SJCRH30 (cell line): ENCODE results near the gene SPRR2G. TPM values are rescaled to one million over a fixed set of nuclear protein-coding genes. Genes with fewer than 3 reads are reported as not detected.
"Not testable (repeated sequence)": the region's sequence is repeated elsewhere in the genome, so short reads cannot be mapped to it uniquely, and the experiment has no call there.

ENCODE experiments used
- DNase-seq, 2 experiments: peaks; one replicate each; pipeline ENCODE4 v3.0.0-alpha.2; 2015 to 2020
- H3K27ac ChIP-seq: fragments of 250-450 bp; sonication (Bioruptor Pico); 2 replicates; pipeline ENCODE4 v1.5.1; 2020; ENCODE audit warnings: mild to moderate bottlenecking, moderate library complexity
- H3K27me3 ChIP-seq: fragments of 250-450 bp; sonication (Bioruptor Pico); 2 replicates; pipeline ENCODE4 v1.5.1; 2020; ENCODE audit warnings: mild to moderate bottlenecking, moderate library complexity
- H3K36me3 ChIP-seq: fragments of 250-450 bp; sonication (Bioruptor Pico); 2 replicates; pipeline ENCODE4 v1.5.1; 2020; ENCODE audit warnings: mild to moderate bottlenecking, moderate library complexity
- H3K4me1 ChIP-seq: fragments of 250-450 bp; sonication (Bioruptor Pico); 2 replicates; pipeline ENCODE4 v1.5.1; 2020; ENCODE audit warnings: mild to moderate bottlenecking, moderate library complexity
- H3K4me3 ChIP-seq: fragments of 250-450 bp; sonication (Bioruptor Pico); 2 replicates; pipeline ENCODE4 v1.5.1; 2020; ENCODE audit warnings: mild to moderate bottlenecking, moderate library complexity
- H3K9me3 ChIP-seq: fragments of 250-450 bp; sonication (Bioruptor Pico); replicated peaks from 2 replicates; pipeline ENCODE4 v1.5.1; 2020; ENCODE audit warnings: mild to moderate bottlenecking, moderate library complexity
- total RNA-seq: library from RNA; depleted of rRNA; stranded (reverse); fragments of >200 nt; shearing (Covaris generic); gene quantifications from 2 replicates; pipeline ENCODE4 v1.2.3, GENCODE V29; 2014; rRNA removed

Gene SPRR2G
- total RNA-seq: not detected in 2 replicates

GRCh38 chr1:153150846-153151245 lies at the start of gene SPRR2G:
Gene SPRR2G (minus strand): TSS chr1:153150890. CDS start chr1:153150110, 780 bp downstream.
- H3K36me3 ChIP-seq: no peaks in the 10 kb centered on the region

GRCh38 chr1:153195216-153195615 lies 44.5 kb upstream of the SPRR2G start:
- H3K27me3 ChIP-seq: no peaks in the 10 kb centered on the region
- DNase-seq: no peak
- H3K4me1 ChIP-seq: no peaks in the 10 kb centered on the region
- H3K4me3 ChIP-seq: no peak overlapping the region
- no peak overlapping the region for H3K27ac ChIP-seq
- no peaks in the 10 kb centered on the region for H3K36me3 ChIP-seq
- H3K9me3 ChIP-seq: no peaks in the 10 kb centered on the region

More at GRCh38 chr1:153150846-153151245, at the start of gene SPRR2G:
- no peak for DNase-seq
- no peaks in the 10 kb centered on the region; the same call in 1 of the 2 replicates for H3K27me3 ChIP-seq
- no peak within 1 kb of the TSS for H3K27ac ChIP-seq
- H3K9me3 ChIP-seq: no peaks in the 10 kb centered on the region
- H3K4me1 ChIP-seq: no peaks in the 10 kb centered on the region
- no peak within 1 kb of the TSS for H3K4me3 ChIP-seq

GRCh38 chr1:153194331-153195050 lies 43.8 kb upstream of the SPRR2G start:
- no peaks in the 10 kb centered on the region for H3K36me3 ChIP-seq
- H3K27ac ChIP-seq: no peak overlapping the region
- no peak for DNase-seq
- H3K9me3 ChIP-seq: no peaks in the 10 kb centered on the region
- H3K4me1 ChIP-seq: no peaks in the 10 kb centered on the region
- no peaks in the 10 kb centered on the region for H3K27me3 ChIP-seq
- no peak overlapping the region for H3K4me3 ChIP-seq

GRCh38 chr1:153192697-153193096 lies 42.0 kb upstream of the SPRR2G start:
- no peak overlapping the region for H3K27ac ChIP-seq
- H3K4me3 ChIP-seq: no peak overlapping the region
- no peaks in the 10 kb centered on the region for H3K9me3 ChIP-seq
- no peaks in the 10 kb centered on the region for H3K36me3 ChIP-seq
- H3K27me3 ChIP-seq: no peaks in the 10 kb centered on the region
- H3K4me1 ChIP-seq: no peaks in the 10 kb centered on the region
- DNase-seq: peak; percentile 10 to 33

GRCh38 chr1:153190373-153190772 lies 39.7 kb upstream of the SPRR2G start:
- Histone ChIP-seq H3K4me1 (no peaks in the 10 kb centered on the region), H3K27ac (no peak overlapping the region), H3K4me3 (no peak overlapping the region), H3K36me3 (no peaks in the 10 kb centered on the region), H3K9me3 (no peaks in the 10 kb centered on the region), H3K27me3 (no peaks in the 10 kb centered on the region)
- DNase-seq: peak in 1 of 2 experiments; percentile 26

- not testable (repeated sequence) for H3K27ac ChIP-seq, DNase-seq, H3K4me1 ChIP-seq, H3K9me3 ChIP-seq, H3K36me3 ChIP-seq, H3K4me3 ChIP-seq, H3K27me3 ChIP-seq
These were observed 37.6 kb upstream of the SPRR2G start for GRCh38 chr1:153188301-153188700.

GRCh38 chr1:153180556-153180955 lies 29.9 kb upstream of the SPRR2G start:
- no peak overlapping the region for H3K27ac ChIP-seq
- H3K4me1 ChIP-seq: no peaks in the 10 kb centered on the region
- DNase-seq: no peak
- no peak overlapping the region for H3K4me3 ChIP-seq
- H3K9me3 ChIP-seq: no peaks in the 10 kb centered on the region
- no peaks in the 10 kb centered on the region for H3K27me3 ChIP-seq
- no peaks in the 10 kb centered on the region for H3K36me3 ChIP-seq

- Histone ChIP-seq H3K4me3 (no peak overlapping the region), H3K36me3 (no peaks in the 10 kb centered on the region), H3K27ac (no peak overlapping the region), H3K4me1 (no peaks in the 10 kb centered on the region), H3K9me3 (no peaks in the 10 kb centered on the region), H3K27me3 (no peaks in the 10 kb centered on the region)
- no peak for DNase-seq
These were observed 28.2 kb upstream of the SPRR2G start for GRCh38 chr1:153178922-153179321.

- H3K4me1 ChIP-seq: no peaks in the 10 kb centered on the region
- no peak for DNase-seq
- no peaks in the 10 kb centered on the region for H3K27me3 ChIP-seq
- no peak overlapping the region for H3K4me3 ChIP-seq
- no peak overlapping the region for H3K27ac ChIP-seq
- H3K36me3 ChIP-seq: no peaks in the 10 kb centered on the region
- no peaks in the 10 kb centered on the region for H3K9me3 ChIP-seq
These were observed 23.9 kb upstream of the SPRR2G start for GRCh38 chr1:153174624-153175023.

GRCh38 chr1:153168686-153169085 lies 18.0 kb upstream of the SPRR2G start:
- DNase-seq: no peak
- Histone ChIP-seq H3K4me3 (no peak overlapping the region), H3K27ac (no peak overlapping the region), H3K27me3 (no peaks in the 10 kb centered on the region), H3K36me3 (no peaks in the 10 kb centered on the region), H3K9me3 (no peaks in the 10 kb centered on the region), H3K4me1 (no peaks in the 10 kb centered on the region)

GRCh38 chr1:153155541-153155940 lies 4.9 kb upstream of the SPRR2G start:
- Histone ChIP-seq H3K36me3 (no peaks in the 10 kb centered on the region), H3K4me1 (no peaks in the 10 kb centered on the region), H3K27me3 (no peaks in the 10 kb centered on the region), H3K9me3 (no peaks in the 10 kb centered on the region), H3K4me3 (no peak overlapping the region), H3K27ac (no peak overlapping the region)
- no peak for DNase-seq

GRCh38 chr1:153152481-153152880 lies 1.8 kb upstream of the SPRR2G start:
- H3K4me1 ChIP-seq: no peaks in the 10 kb centered on the region
- no peak for DNase-seq
- H3K36me3 ChIP-seq: no peaks in the 10 kb centered on the region
- no peak overlapping the region for H3K4me3 ChIP-seq
- no peaks in the 10 kb centered on the region for H3K9me3 ChIP-seq
- H3K27me3 ChIP-seq: no peaks in the 10 kb centered on the region; the same call in 1 of the 2 replicates
- no peak overlapping the region for H3K27ac ChIP-seq

GRCh38 chr1:153141377-153141776 lies 9.3 kb downstream of the SPRR2G start:
- H3K4me1 ChIP-seq: no peaks in the 10 kb centered on the region
- DNase-seq: no peak
- no peaks in the 10 kb centered on the region; the same call in 1 of the 2 replicates for H3K9me3 ChIP-seq
- H3K4me3 ChIP-seq: no peak overlapping the region
- no peaks in the 10 kb centered on the region for H3K36me3 ChIP-seq
- no peaks in the 10 kb centered on the region; the same call in 1 of the 2 replicates for H3K27me3 ChIP-seq
- no peak overlapping the region for H3K27ac ChIP-seq

- no peaks in the 10 kb centered on the region for H3K36me3 ChIP-seq
- no peak overlapping the region for H3K4me3 ChIP-seq
- H3K27me3 ChIP-seq: no peaks in the 10 kb centered on the region; the same call in 1 of the 2 replicates
- H3K4me1 ChIP-seq: no peaks in the 10 kb centered on the region
- no peaks in the 10 kb centered on the region; the same call in 1 of the 2 replicates for H3K9me3 ChIP-seq
- no peak for DNase-seq
- no peak overlapping the region for H3K27ac ChIP-seq
These were observed 10.2 kb downstream of the SPRR2G start for GRCh38 chr1:153140484-153140883.

GRCh38 chr1:153133743-153134142 lies 16.9 kb downstream of the SPRR2G start:
- H3K27me3 ChIP-seq: no peaks in the 10 kb centered on the region
- no peak overlapping the region for H3K27ac ChIP-seq
- DNase-seq: no peak
- no peak overlapping the region for H3K4me3 ChIP-seq
- no peaks in the 10 kb centered on the region for H3K4me1 ChIP-seq
- H3K9me3 ChIP-seq: no peaks in the 10 kb centered on the region; the same call in 1 of the 2 replicates
- no peaks in the 10 kb centered on the region for H3K36me3 ChIP-seq

- Histone ChIP-seq H3K27me3 (no peaks in the 10 kb centered on the region), H3K27ac (no peak overlapping the region), H3K4me1 (no peaks in the 10 kb centered on the region), H3K36me3 (no peaks in the 10 kb centered on the region), H3K9me3 (no peaks in the 10 kb centered on the region; the same call in 1 of the 2 replicates), H3K4me3 (no peak overlapping the region)
- no peak for DNase-seq
These were observed 17.4 kb downstream of the SPRR2G start for GRCh38 chr1:153133267-153133666.
